Thoracic aorta (tissue), 2 donors: ENCODE results near the gene GPR17. TPM values are rescaled to one million over a fixed set of nuclear protein-coding genes. Genes with fewer than 3 reads are reported as not detected.

Experiments
- ATAC-seq: fragments of 150-250 bp; one replicate; pipeline ENCODE4 v1.8.0; 2017; ENCODE audit warnings: low read depth; ENCODE audit not compliant: insufficient number of reproducible peaks, low FRiP score
- DNase-seq: peaks from one replicate; pipeline ENCODE4 v3.0.0-alpha.2; 2020; ENCODE audit warnings: low spot score
- H3K27ac ChIP-seq, 2 donors: fragments of 200-600 bp; sonication (generic); 1 replicate in 1 of 2; 2 replicates in 1 of 2; pipeline ENCODE4 v1.5.1; 2016; ENCODE audit warnings: mild to moderate bottlenecking in 2 of 2, moderate library complexity in 2 of 2
- H3K27me3 ChIP-seq: fragments of 200-600 bp; sonication (generic); replicated peaks from 2 replicates; pipeline ENCODE4 v1.6.0; 2016; ENCODE audit warnings: mild to moderate bottlenecking; ENCODE audit not compliant: insufficient read depth
- H3K36me3 ChIP-seq: fragments of 200-600 bp; sonication (generic); one replicate; pipeline ENCODE4 v1.5.1; 2016
- H3K4me1 ChIP-seq, 2 donors: fragments of 200-600 bp; sonication (generic); 1 replicate in 1 of 2; 2 replicates in 1 of 2; pipeline versions ENCODE4 v1.5.1 to v1.6.0; 2016; ENCODE audit warnings: low read depth in 2 of 2, mild to moderate bottlenecking in 1 of 2; ENCODE audit not compliant: control insufficient read depth in 1 of 2
- H3K4me3 ChIP-seq: fragments of 200-600 bp; sonication (generic); 2 replicates; pipeline ENCODE4 v1.5.1; 2016; ENCODE audit warnings: mild to moderate bottlenecking
- H3K9me3 ChIP-seq: fragments of 200-600 bp; sonication (generic); 2 replicates; pipeline ENCODE4 v1.5.1; 2016
- total RNA-seq, 2 donors: library from RNA; depleted of rRNA; stranded (reverse); fragments of >200 nt; gene quantifications; one replicate each; pipeline versions ENCODE4 v1.1.0 to v1.2.3, GENCODE V29; 2016
- TF ChIP-seq, protein P1 (sequence below): fragments of 200-600 bp; sonication (generic); IDR thresholded peaks from one replicate; pipeline ENCODE4 v1.5.1; 2019; ENCODE audit warnings: antibody characterized with exemption

Gene GPR17
- total RNA-seq, 2 donors from 2014 or later, result not detected

DNA sequence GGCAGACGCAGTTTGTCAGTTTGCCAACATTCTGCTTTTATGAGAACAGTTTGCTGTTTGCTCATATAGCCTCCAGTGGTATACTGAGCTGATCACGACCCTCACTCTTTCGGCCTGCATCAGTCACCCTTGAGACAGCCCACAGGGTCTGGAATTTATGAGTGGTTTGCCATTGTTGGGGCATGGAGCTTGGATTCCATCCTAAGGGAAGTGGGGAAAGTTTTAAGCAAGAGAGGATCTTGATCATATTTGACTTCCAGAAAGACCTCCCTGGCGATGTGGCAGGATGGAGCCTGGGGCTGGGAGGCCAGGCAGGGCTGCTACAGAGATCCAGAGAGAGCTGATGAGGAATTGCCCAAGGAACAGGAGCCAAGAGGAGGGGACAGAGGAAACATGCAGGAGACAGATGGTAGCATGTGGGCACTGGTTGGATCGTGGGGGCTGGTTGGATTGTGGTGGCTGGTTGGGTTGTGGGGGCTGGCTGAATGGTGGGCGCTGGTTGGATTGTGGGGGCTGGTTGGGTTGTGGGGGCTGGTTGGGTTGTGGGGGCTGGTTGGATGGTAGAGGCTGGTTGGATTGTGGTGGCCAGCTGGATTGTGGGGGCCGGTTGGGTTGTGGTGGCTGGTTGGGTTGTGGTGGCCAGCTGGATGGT, 27.3 kb upstream of the GPR17 start:
- ATAC-seq (no peak), DNase-seq (no peak)
- H3K4me1 ChIP-seq, result no peaks in the 10 kb centered on the region
- TF ChIP-seq, protein P1, sequence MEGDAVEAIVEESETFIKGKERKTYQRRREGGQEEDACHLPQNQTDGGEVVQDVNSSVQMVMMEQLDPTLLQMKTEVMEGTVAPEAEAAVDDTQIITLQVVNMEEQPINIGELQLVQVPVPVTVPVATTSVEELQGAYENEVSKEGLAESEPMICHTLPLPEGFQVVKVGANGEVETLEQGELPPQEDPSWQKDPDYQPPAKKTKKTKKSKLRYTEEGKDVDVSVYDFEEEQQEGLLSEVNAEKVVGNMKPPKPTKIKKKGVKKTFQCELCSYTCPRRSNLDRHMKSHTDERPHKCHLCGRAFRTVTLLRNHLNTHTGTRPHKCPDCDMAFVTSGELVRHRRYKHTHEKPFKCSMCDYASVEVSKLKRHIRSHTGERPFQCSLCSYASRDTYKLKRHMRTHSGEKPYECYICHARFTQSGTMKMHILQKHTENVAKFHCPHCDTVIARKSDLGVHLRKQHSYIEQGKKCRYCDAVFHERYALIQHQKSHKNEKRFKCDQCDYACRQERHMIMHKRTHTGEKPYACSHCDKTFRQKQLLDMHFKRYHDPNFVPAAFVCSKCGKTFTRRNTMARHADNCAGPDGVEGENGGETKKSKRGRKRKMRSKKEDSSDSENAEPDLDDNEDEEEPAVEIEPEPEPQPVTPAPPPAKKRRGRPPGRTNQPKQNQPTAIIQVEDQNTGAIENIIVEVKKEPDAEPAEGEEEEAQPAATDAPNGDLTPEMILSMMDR, result no peak
- H3K9me3 ChIP-seq, result no peaks in the 10 kb centered on the region
- no peaks in the 10 kb centered on the region for H3K27me3 ChIP-seq
- no peak overlapping the region for H3K27ac ChIP-seq
- no peaks in the 10 kb centered on the region for H3K36me3 ChIP-seq
- no peak overlapping the region for H3K4me3 ChIP-seq

DNA sequence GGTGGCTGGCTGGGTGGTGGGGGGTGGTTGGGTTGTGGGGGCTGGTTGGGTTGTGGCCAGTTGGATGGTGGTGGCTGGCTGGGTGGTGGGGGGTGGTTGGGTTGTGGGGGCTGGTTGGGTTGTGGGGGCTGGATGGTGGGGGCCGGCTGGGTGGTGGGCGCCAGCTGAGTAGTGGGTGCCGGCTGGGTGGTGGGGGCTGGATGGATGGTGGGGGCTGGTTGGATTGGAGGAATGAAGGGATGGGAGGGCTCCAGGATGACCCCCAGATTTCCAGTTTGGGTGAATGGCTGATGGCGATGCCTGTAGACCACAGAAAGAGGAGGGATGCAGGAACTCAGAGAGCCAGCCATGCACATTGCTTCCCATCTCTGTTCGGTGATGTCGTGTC, 26.8 kb upstream of the GPR17 start:
- Histone ChIP-seq H3K9me3 (no peaks in the 10 kb centered on the region), H3K27me3 (no peaks in the 10 kb centered on the region), H3K27ac (no peak overlapping the region), H3K4me1 (no peaks in the 10 kb centered on the region), H3K36me3 (no peaks in the 10 kb centered on the region), H3K4me3 (no peak overlapping the region)
- DNase-seq (no peak), ATAC-seq (no peak)
- TF ChIP-seq, protein P1, result no peak

DNA sequence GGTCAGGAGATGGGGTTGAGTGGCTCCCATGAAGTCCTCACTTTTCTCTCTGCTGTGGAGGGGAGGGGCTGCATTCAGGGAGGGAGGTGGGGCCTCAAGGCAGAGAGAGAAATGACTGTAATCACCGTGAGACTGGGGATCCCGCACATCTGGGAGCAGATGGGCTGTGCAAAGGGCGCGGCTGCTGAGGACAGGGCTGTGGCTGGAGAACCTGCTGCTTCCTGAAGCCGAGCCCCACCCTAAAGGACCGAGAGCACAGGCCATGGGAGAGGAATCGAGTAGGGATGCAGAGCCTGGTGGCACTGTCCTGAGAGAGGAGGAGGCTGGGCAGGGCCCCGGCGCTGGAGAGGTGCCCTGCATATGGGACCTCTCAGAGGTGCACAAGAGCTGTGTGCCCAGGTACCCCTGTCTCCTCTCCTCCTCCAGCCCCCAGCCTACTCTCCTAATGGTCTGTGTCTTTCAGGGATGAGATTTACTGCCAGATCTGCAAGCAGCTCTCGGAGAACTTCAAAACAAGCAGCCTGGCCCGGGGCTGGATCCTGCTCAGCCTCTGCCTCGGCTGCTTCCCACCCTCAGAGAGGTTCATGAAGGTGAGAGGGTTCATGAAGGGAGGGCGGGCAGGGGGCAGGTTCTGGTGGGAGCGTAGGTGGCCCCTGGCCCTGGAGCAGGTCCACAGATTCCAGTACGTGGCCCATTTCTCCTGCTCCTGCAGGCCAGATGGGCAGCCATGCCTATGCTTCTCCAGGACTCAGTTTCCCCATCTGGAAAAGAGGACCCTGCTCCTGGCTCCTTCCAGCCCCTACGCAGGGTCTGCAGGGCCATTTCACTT, 25.9 kb upstream of the GPR17 start:
- Histone ChIP-seq H3K4me1 (no peaks in the 10 kb centered on the region), H3K4me3 (no peak overlapping the region), H3K9me3 (no peaks in the 10 kb centered on the region), H3K36me3 (no peaks in the 10 kb centered on the region), H3K27ac (no peak overlapping the region), H3K27me3 (no peaks in the 10 kb centered on the region)
- TF ChIP-seq, protein P1, result no peak
- ATAC-seq (no peak), DNase-seq (no peak)

DNA sequence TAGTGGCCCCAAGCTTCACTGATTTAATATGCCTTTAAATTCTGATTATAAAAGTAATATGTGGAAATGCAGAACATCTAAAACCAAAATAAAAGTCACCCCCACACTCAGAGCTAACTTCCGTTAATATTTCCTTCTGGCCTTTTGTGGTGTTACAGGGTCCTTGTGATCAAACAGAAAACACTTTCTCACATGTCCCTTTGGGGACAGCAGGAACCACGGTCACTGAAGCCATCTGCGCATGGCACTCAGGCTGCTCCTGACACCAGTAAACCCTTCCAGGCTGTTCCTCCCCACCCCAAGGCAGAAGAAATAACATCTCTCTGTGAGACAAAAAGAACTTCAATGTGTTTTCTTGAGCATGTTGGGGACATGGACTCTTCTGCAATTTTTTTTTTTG, 25.1 kb upstream of the GPR17 start:
- ATAC-seq (no peak), DNase-seq (no peak)
- no peak overlapping the region for H3K27ac ChIP-seq
- H3K9me3 ChIP-seq, result no peaks in the 10 kb centered on the region
- H3K4me3 ChIP-seq, result no peak overlapping the region
- TF ChIP-seq, protein P1, result no peak
- H3K36me3 ChIP-seq, result no peaks in the 10 kb centered on the region
- H3K27me3 ChIP-seq, result no peaks in the 10 kb centered on the region
- H3K4me1 ChIP-seq, result no peaks in the 10 kb centered on the region

DNA sequence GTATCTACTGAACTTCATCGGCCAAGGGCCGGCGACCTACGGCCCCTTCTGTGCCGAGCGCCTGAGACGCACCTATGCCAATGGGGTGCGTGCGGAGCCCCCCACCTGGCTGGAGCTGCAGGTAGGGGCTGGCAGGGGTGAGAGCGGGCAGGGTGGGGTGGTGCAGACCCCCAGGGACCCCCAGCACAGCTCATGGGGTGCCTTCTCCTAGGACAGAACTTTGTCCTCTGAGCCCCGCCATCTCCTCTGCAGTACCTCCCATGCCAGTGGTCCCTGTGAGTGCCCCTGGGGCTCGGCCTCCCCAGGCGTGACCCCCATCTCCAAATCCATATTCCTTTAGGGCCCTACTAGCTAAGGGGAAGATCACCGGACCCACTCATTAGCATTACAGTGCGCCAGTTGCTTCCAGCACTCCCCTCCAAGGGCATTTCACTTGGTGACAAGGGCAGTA, 23.9 kb upstream of the GPR17 start:
- no peaks in the 10 kb centered on the region for H3K4me1 ChIP-seq
- DNase-seq (no peak), ATAC-seq (no peak)
- H3K4me3 ChIP-seq, result no peak overlapping the region
- H3K27me3 ChIP-seq, result no peaks in the 10 kb centered on the region
- no peaks in the 10 kb centered on the region for H3K9me3 ChIP-seq
- H3K27ac ChIP-seq, result no peak overlapping the region
- TF ChIP-seq, protein P1, result no peak
- H3K36me3 ChIP-seq, result no peaks in the 10 kb centered on the region
